SU-DHL-6 (cell line): ENCODE data around the gene RNF43.

Experiments
- H2AFZ ChIP-seq: fragments of 200-600 bp; sonication (generic); 2 replicates; pipeline ENCODE4 v1.6.1; 2014; ENCODE audit warnings: low read depth, mild to moderate bottlenecking, moderate library complexity, mixed read lengths, antibody characterized with exemption, low read length; ENCODE audit not compliant: severe bottlenecking
- H3F3A ChIP-seq: fragments of 200-600 bp; shearing (Covaris generic); 2 replicates; pipeline ENCODE4 v1.6.0; 2016; ENCODE audit warnings: antibody characterized with exemption, mild to moderate bottlenecking; ENCODE audit not compliant: insufficient read depth
- H3K27ac ChIP-seq: fragments of 200-600 bp; sonication (generic); 2 replicates; pipeline ENCODE4 v1.5.1; 2016; ENCODE audit warnings: low read depth, mild to moderate bottlenecking, low read length, moderate library complexity, mixed read lengths
- H3K27me3 ChIP-seq: fragments of 200-600 bp; sonication (generic), shearing (Covaris generic); 2 replicates; pipeline ENCODE4 v1.6.0; 2014; ENCODE audit warnings: mild to moderate bottlenecking, low read length
- H3K36me3 ChIP-seq: fragments of 200-600 bp; sonication (generic); 2 replicates; pipeline ENCODE4 v1.6.1; 2014; ENCODE audit warnings: mild to moderate bottlenecking, low read length, mixed read lengths
- H3K4me2 ChIP-seq: fragments of 300-600, 200-600 bp; shearing (Covaris generic), sonication (generic); 2 replicates; pipeline ENCODE4 v1.6.0; 2014; ENCODE audit warnings: low read length, low read depth, mild to moderate bottlenecking; ENCODE audit not compliant: poor library complexity, severe bottlenecking
- H3K4me3 ChIP-seq: fragments of 200-600 bp; sonication (generic); 2 replicates; pipeline ENCODE4 v1.5.1; 2014; ENCODE audit warnings: antibody characterized with exemption, low read length, mild to moderate bottlenecking, mixed read lengths; ENCODE audit not compliant: insufficient read depth, poor library complexity, severe bottlenecking
- H3K79me2 ChIP-seq: fragments of 200-600 bp; sonication (generic); 2 replicates; pipeline ENCODE4 v1.6.1; 2014; ENCODE audit warnings: mild to moderate bottlenecking, low read length, moderate library complexity; ENCODE audit not compliant: insufficient read depth
- H3K9ac ChIP-seq: fragments of 200-600 bp; sonication (generic); 2 replicates; pipeline ENCODE4 v1.7.0; 2014; ENCODE audit warnings: mild to moderate bottlenecking, low read length
- H3K9me2 ChIP-seq: fragments of 200-600 bp; sonication (generic); replicated peaks from 2 replicates; pipeline ENCODE4 v1.6.1; 2014; ENCODE audit warnings: low read length; ENCODE audit not compliant: insufficient read depth
- H3K9me3 ChIP-seq: fragments of 200-600 bp; sonication (generic); 2 replicates; pipeline ENCODE4 v1.6.1; 2014; ENCODE audit warnings: low read length, mixed read lengths; ENCODE audit not compliant: insufficient read depth
- H4K20me1 ChIP-seq: fragments of 200-600 bp; sonication (generic); 2 replicates; pipeline ENCODE4 v1.6.1; 2014; ENCODE audit warnings: low read depth, mild to moderate bottlenecking, antibody characterized with exemption, low read length, moderate library complexity, mixed read lengths
- CTCF ChIP-seq: fragments of 200-600 bp; sonication (generic); IDR thresholded peaks from one replicate; pipeline ENCODE4 v1.5.1; 2017; ENCODE audit warnings: antibody characterized with exemption, mild to moderate bottlenecking, low read length, moderate library complexity; ENCODE audit not compliant: insufficient read depth, poor library complexity, severe bottlenecking
- EZH2phosphoT487 ChIP-seq: fragments of 200-600 bp; sonication (generic), shearing (Covaris generic); conservative IDR thresholded peaks from 2 replicates; pipeline ENCODE4 v1.6.1; 2018; ENCODE audit warnings: mild to moderate bottlenecking, antibody characterized with exemption, low read length, moderate library complexity, mixed read lengths

The RNF43 gene

DNA sequence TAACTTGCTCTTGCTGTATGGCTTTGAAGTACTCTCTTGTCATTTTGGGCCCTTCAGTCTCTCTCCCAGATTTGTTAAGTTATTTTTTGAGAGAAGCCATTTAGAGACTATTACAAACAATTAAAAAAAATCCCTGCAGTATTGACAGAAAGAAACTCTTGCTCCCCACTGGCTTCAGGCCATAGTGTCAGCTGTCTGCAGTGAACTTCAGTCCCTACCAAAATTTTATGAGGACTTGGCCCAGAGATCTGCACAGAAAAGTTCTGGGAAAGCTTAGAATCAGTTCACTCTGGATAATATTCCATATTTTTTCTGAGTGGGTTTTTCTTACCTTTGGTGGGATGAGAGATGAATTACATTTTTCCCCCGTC is 34.5 kb downstream of the RNF43 start:
- H3K79me2 ChIP-seq: no peaks in the 10 kb centered on the region
- H3K4me3 ChIP-seq: no peak overlapping the region
- H3K9me3 ChIP-seq: no peaks in the 10 kb centered on the region
- no peak overlapping the region for H3K4me2 ChIP-seq
- TF ChIP-seq EZH2phosphoT487: no peak
- no peak for TF ChIP-seq CTCF
- no peaks in the 10 kb centered on the region for H3K9me2 ChIP-seq
- H3K27ac ChIP-seq: no peak overlapping the region
- no peaks in the 10 kb centered on the region for H3F3A ChIP-seq
- H3K9ac ChIP-seq: no peak overlapping the region
- H4K20me1 ChIP-seq: no peaks in the 10 kb centered on the region
- no peaks in the 10 kb centered on the region for H3K36me3 ChIP-seq
- H2AFZ ChIP-seq: no peak overlapping the region
- H3K27me3 ChIP-seq: no peaks in the 10 kb centered on the region

DNA sequence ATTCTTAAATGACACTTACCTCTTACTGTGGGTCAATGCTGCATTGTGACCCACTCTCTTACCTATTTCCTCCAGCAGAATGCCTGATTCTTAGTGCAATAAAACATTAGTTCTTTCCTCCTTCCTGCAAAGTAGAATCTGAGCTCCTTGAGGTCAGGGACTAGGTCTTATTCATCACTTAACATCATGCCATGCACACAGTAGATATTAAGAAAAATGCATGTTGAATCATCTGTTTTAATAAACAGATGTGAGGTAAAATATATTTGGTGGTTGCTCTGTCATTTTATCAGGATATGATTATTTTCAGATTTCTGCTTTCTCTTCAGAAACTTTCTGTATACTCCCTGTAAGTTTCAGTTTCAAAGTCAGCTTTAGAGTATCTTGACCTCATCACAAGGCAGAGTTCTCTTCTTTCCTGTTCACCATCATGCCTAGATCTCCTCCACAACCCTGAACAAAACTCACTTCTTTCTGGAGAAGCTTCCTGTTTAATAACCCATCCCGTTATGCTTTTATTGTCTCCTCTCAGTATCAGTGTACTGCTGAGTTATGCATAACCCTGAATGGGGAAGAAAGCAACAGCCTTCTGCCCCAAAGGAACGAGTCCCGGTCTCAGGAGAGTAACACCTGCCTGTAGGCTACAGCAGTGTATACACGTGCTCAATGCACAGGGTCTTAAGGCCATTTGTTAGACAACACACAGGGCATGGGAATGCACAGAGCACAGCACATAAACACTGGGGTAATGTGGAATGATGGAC is 35.0 kb downstream of the RNF43 start:
- no peaks in the 10 kb centered on the region for H3K9me3 ChIP-seq
- no peaks in the 10 kb centered on the region for H4K20me1 ChIP-seq
- H3K4me3 ChIP-seq: no peak overlapping the region
- H3K79me2 ChIP-seq: no peaks in the 10 kb centered on the region
- H3K27me3 ChIP-seq: no peaks in the 10 kb centered on the region
- H3F3A ChIP-seq: no peaks in the 10 kb centered on the region
- H3K9me2 ChIP-seq: no peaks in the 10 kb centered on the region
- H3K27ac ChIP-seq: no peak overlapping the region
- no peak overlapping the region for H3K9ac ChIP-seq
- H3K4me2 ChIP-seq: peak overlapping the region; percentile 6
- TF ChIP-seq CTCF (no peak), EZH2phosphoT487 (no peak)
- no peaks in the 10 kb centered on the region for H3K36me3 ChIP-seq
- peak overlapping the region; percentile 10 for H2AFZ ChIP-seq

- Histone ChIP-seq H4K20me1 (no peaks in the 10 kb centered on the region), H3K4me2 (no peak overlapping the region), H3K36me3 (no peaks in the 10 kb centered on the region), H3K4me3 (no peak overlapping the region), H2AFZ (no peak overlapping the region), H3K27ac (no peak overlapping the region), H3K9me2 (no peaks in the 10 kb centered on the region), H3K79me2 (no peaks in the 10 kb centered on the region), H3K9ac (no peak overlapping the region), H3K27me3 (no peaks in the 10 kb centered on the region), H3F3A (no peaks in the 10 kb centered on the region), H3K9me3 (no peaks in the 10 kb centered on the region)
- no peak for TF ChIP-seq CTCF
- no peak for TF ChIP-seq EZH2phosphoT487
Measured at GRCh38 chr17:58381124-58382035, 36.0 kb downstream of the RNF43 start.
